Measurements from ENCODE around the gene NELFA. TPM values are rescaled to one million over a fixed set of nuclear protein-coding genes. Genes with fewer than 3 reads are reported as not detected.

Gene NELFA
- total and polyA plus RNA-seq, 2 of the 13 experiments (the other 11 are each of a cell fraction or from before 2014, with no cell fraction given), result 13.3 to 18.5 TPM

- no peak for TF ChIP-seq FOXP1 (IDR thresholded peaks at IDR 0.05)
- TF ChIP-seq FOXP1 (CRISPR knock-in tag; IDR thresholded peaks at IDR 0.05), result no peak
- TF ChIP-seq ZFP37 (CRISPR knock-in tag; IDR thresholded peaks at IDR 0.05; ENCODE audit: borderline replicate concordance), result no peak
These were observed 178 bp downstream of the NELFA start (continued) for GRCh38 chr4:2008671-2008920.

- FAIRE-seq, result no peak
- H3K9me3 ChIP-seq (ENCODE audit: low read length), result no peaks in the 10 kb centered on the region
- in situ Hi-C loops (cut with HindIII; ENCODE audit: extremely low pct_ligation_motif_present, low pct_unique_long_range_greater_than_20kb), result loop anchor here (25.0 kb wide), 1 partner anchor 179 kb away; no protein-coding TSS in a partner anchor
- H4K20me1 ChIP-seq (ENCODE audit: insufficient read depth, low read length), result peaks cover 13% of the 10 kb centered on the region
- peak overlapping the region; percentile 80 to 100 (median 99) for H3K4me3 ChIP-seq (replicated peaks in 1 of 3; ENCODE audit: insufficient read depth in 1 of 3, low read depth in 2 of 3, low read length in 3 of 3)
- peaks cover 26% of the 10 kb centered on the region for H3K4me1 ChIP-seq (ENCODE audit: insufficient read depth, low read length)
- no TSS peak for BruUV-seq (replicated peaks)
- 2% methylated on average over 46 of the region's 57 CpGs for WGBS (ENCODE audit: low lambda C conversion rate)
- H3K4me2 ChIP-seq (ENCODE audit: low read depth, low read length), result peak overlapping the region; percentile 95
- no peak for ATAC-seq
- H3K27ac ChIP-seq (ENCODE audit: extremely low read length, insufficient read depth, low read length), result peak overlapping the region; percentile 98
- intact Hi-C loops (cut with micrococcal nuclease; ENCODE audit: unreplicated experiment), result loop anchor here (5.0 kb wide), 1 partner anchor 439 kb away; no protein-coding TSS in a partner anchor
- no peak overlapping the region for H2AFZ ChIP-seq (ENCODE audit: low read length)
- H3K36me3 ChIP-seq (replicated peaks in 1 of 2; ENCODE audit: control insufficient read depth in 1 of 2, insufficient read depth in 2 of 2, low read length in 2 of 2), result peaks cover 1 to 22% of the 10 kb centered on the region in 2 experiments; a peak in 3 of 5 replicates
- no peak for DNase-seq (ENCODE audit: low spot score)
- TF ChIP-seq XRCC5 (optimal IDR thresholded peaks at IDR 0.05; ENCODE audit: low read length) (no peak), SATB2 (CRISPR knock-in tag; IDR thresholded peaks at IDR 0.05) (0 out of 2 replicates have a peak, but pooled peaks have one; percentile 4), ZNF768 (CRISPR knock-in tag; IDR thresholded peaks at IDR 0.05) (no peak), MEIS2 (CRISPR knock-in tag; IDR thresholded peaks at IDR 0.05) (no peak), ZNF556 (CRISPR knock-in tag; IDR thresholded peaks at IDR 0.05; ENCODE audit: borderline replicate concordance) (no peak), ZNF256 (CRISPR knock-in tag; conservative IDR thresholded peaks at IDR 0.05) (no peak)
- peak overlapping the region; percentile 99 for H3K9ac ChIP-seq (ENCODE audit: insufficient read depth, low read depth, low read length)
- ChIA-PET CTCF (ENCODE audit: low intra/inter-chr PET ratio, low total read pairs) (no interaction called here), POLR2A (no interaction called here)
- peaks cover 50% of the 10 kb centered on the region for H3K79me2 ChIP-seq (ENCODE audit: insufficient read depth, low read length)
- H3K27me3 ChIP-seq (ENCODE audit: control insufficient read depth in 1 of 2, insufficient read depth in 2 of 2, low read length in 2 of 2), result no peaks in the 10 kb centered on the region; a peak in 1 of 5 replicates
These were observed 737 bp downstream of the NELFA start for GRCh38 chr4:2007804-2008670.
